Neural crest cell (in vitro differentiated cells): Measurements from ENCODE around the gene C2CD2. TPM values are rescaled to one million over a fixed set of nuclear protein-coding genes. Genes with fewer than 3 reads are reported as not detected.

Experiments used
- DNase-seq: peaks from one replicate; pipeline ENCODE4 v3.0.0; 2021; ENCODE audit warnings: low read depth, mixed read lengths, low spot score
- H3K27ac Mint-ChIP-seq: one replicate; pipeline ENCODE4 v1.8.0; 2021; ENCODE audit warnings: mild to moderate bottlenecking, mixed read lengths; ENCODE audit not compliant: unreplicated experiment
- H3K27me3 Mint-ChIP-seq: 2 replicates; pipeline ENCODE4 v1.8.0; 2021; ENCODE audit warnings: low read depth, mild to moderate bottlenecking, mixed read lengths
- H3K36me3 Mint-ChIP-seq: 2 replicates; pipeline ENCODE4 v1.8.0; 2021; ENCODE audit warnings: low read depth, mild to moderate bottlenecking, mixed read lengths
- H3K4me1 Mint-ChIP-seq: 2 replicates; pipeline ENCODE4 v1.8.0; 2021; ENCODE audit warnings: mixed read lengths
- H3K4me3 Mint-ChIP-seq: one replicate; pipeline ENCODE4 v1.8.0; 2021; ENCODE audit warnings: mild to moderate bottlenecking, mixed read lengths
- H3K9me3 Mint-ChIP-seq: 2 replicates; pipeline ENCODE4 v1.8.0; 2021; ENCODE audit warnings: mixed read lengths
- total RNA-seq: library from RNA; stranded (reverse); gene quantifications from 2 replicates; pipeline ENCODE4 v1.2.1, GENCODE V29; 2021
- TF ChIP-seq, protein P1 (sequence below): fragments of 200-600 bp; sonication (generic); conservative IDR thresholded peaks from 2 replicates; pipeline ENCODE4 v1.5.0; 2021; ENCODE audit warnings: antibody characterized with exemption, mild to moderate bottlenecking

The C2CD2 gene
- total RNA-seq, 1 donor from 2014 or later: 13.0 TPM

DNA sequence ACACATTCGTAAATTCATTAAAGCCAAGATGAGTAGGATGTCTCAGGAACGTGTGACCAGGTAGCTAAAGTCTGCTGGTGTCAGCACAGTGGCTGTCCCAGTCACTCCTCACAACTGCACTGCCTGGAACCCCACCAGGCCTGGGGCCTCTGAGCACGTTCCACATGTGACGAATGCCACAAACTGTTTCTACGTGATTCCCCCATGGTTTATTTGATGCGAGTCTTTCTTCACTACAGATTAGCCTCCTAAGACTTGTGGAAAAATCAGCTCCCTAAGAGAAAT lies 107.8 kb downstream of the C2CD2 start:
- no peak for DNase-seq
- H3K27me3 Mint-ChIP-seq: no peaks in the 10 kb centered on the region
- H3K27ac Mint-ChIP-seq: no peak overlapping the region
- H3K4me3 Mint-ChIP-seq: no peak overlapping the region
- H3K9me3 Mint-ChIP-seq: peaks cover 6% of the 10 kb centered on the region
- TF ChIP-seq, protein P1, sequence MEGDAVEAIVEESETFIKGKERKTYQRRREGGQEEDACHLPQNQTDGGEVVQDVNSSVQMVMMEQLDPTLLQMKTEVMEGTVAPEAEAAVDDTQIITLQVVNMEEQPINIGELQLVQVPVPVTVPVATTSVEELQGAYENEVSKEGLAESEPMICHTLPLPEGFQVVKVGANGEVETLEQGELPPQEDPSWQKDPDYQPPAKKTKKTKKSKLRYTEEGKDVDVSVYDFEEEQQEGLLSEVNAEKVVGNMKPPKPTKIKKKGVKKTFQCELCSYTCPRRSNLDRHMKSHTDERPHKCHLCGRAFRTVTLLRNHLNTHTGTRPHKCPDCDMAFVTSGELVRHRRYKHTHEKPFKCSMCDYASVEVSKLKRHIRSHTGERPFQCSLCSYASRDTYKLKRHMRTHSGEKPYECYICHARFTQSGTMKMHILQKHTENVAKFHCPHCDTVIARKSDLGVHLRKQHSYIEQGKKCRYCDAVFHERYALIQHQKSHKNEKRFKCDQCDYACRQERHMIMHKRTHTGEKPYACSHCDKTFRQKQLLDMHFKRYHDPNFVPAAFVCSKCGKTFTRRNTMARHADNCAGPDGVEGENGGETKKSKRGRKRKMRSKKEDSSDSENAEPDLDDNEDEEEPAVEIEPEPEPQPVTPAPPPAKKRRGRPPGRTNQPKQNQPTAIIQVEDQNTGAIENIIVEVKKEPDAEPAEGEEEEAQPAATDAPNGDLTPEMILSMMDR: no peak
- peaks cover 28% of the 10 kb centered on the region for H3K4me1 Mint-ChIP-seq
- H3K36me3 Mint-ChIP-seq: peaks cover 16% of the 10 kb centered on the region

DNA sequence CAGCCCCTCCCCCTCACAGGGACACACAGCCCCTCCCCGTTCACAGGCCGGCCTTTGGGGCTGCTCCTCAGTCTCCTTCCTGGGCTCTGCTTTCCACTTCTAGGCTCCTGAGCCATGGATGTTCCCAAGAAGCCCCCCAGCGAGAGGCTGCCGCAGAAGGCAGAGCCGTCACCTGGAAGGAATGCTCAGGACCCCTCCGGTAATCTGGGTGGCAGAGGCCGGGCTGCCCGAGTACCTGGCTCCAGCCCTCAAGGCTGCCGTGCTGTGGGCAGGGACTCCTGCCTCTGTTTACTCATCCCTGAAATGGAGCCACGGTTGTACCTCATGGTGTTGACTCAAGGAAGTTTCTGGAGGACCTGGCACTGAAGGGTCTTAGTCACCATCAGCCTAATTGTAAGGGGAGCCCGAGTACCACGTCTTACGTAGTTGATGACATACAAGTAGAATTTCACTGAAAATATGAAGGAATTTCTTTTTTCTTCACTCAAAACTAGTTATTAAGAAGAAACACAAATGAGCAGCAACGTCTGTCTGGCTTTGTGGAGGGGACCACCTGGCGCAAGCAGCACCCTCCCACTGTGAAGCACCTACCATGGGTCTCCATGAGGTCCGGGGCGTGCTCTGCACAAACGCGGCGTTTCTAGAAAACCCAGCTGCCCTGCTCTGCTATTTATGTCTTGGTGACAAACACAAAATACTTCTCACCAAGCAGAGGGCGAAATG lies 108.3 kb downstream of the C2CD2 start:
- H3K27ac Mint-ChIP-seq: no peak overlapping the region
- H3K27me3 Mint-ChIP-seq: no peaks in the 10 kb centered on the region
- H3K4me1 Mint-ChIP-seq: peaks cover 24% of the 10 kb centered on the region
- no peak overlapping the region for H3K4me3 Mint-ChIP-seq
- H3K36me3 Mint-ChIP-seq: peaks cover 16% of the 10 kb centered on the region
- peaks cover 9% of the 10 kb centered on the region for H3K9me3 Mint-ChIP-seq
- TF ChIP-seq, protein P1: no peak
- no peak for DNase-seq

DNA sequence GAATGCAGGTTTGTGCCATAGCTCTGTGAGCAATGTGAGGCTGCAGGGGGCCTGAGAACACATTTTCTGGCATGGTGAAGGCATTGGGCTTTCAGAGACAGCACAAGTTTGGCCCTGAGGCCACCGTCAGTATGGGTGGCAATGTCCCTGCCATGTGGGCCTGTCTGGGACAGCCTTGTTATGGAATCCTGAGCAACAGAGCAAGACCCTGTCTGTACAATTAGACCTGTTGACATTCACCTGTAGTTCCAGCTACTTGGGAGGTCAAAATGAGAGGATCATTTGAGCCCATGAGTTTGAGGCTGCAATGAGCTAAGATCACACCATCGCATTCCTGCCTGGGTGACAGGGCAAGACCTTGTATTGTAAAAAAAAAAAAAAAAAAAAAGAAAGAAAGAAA lies 110.2 kb downstream of the C2CD2 start:
- DNase-seq: no peak
- Mint-ChIP-seq H3K9me3 (peaks cover 11% of the 10 kb centered on the region), H3K27me3 (no peaks in the 10 kb centered on the region), H3K36me3 (peaks cover 21% of the 10 kb centered on the region), H3K4me3 (no peak overlapping the region), H3K4me1 (peaks cover 24% of the 10 kb centered on the region), H3K27ac (no peak overlapping the region)
- TF ChIP-seq, protein P1: no peak

DNA sequence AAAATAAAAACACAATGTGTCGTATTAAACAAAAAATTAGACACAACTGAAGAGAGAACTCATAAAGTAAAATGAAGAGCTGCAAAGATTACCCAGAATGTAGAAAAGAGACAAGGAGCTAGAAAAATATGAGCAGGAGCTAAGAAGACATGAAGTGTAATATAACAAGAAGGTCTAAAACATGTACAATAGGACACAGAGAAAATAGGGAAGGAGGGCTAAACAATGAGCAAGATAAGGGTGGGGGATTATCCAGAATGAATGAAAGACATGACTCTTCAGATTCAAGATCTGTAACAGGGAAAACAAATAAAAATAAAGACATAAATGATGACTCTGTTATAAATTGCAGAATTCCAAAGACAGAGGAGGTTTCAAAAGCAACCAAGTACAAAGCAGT lies 112.9 kb downstream of the C2CD2 start:
- peaks cover 10% of the 10 kb centered on the region for H3K4me1 Mint-ChIP-seq
- TF ChIP-seq, protein P1: no peak
- no peak for DNase-seq
- H3K4me3 Mint-ChIP-seq: no peak overlapping the region
- H3K9me3 Mint-ChIP-seq: peaks cover 11% of the 10 kb centered on the region
- H3K36me3 Mint-ChIP-seq: peaks cover 26% of the 10 kb centered on the region
- no peaks in the 10 kb centered on the region for H3K27me3 Mint-ChIP-seq
- no peak overlapping the region for H3K27ac Mint-ChIP-seq

- H3K36me3 Mint-ChIP-seq: peaks cover 27% of the 10 kb centered on the region
- TF ChIP-seq, protein P1: no peak
- no peak overlapping the region for H3K4me3 Mint-ChIP-seq
- peaks cover 11% of the 10 kb centered on the region for H3K9me3 Mint-ChIP-seq
- no peak overlapping the region for H3K27ac Mint-ChIP-seq
- no peaks in the 10 kb centered on the region for H3K27me3 Mint-ChIP-seq
- DNase-seq: no peak
- H3K4me1 Mint-ChIP-seq: peaks cover 9% of the 10 kb centered on the region
Measured at GRCh38 chr21:41839387-41840000, 114.3 kb downstream of the C2CD2 start.
